H1 (cell line): ENCODE measurements around the gene CCDC138. TPM values are rescaled to one million over a fixed set of nuclear protein-coding genes. Genes with fewer than 3 reads are reported as not detected.

Source experiments
- CTCF ChIA-PET: fragments of 300-600 bp; sonication (Branson Sonifier 250); formaldehyde crosslinking; loops from one replicate; lab custom pipeline; 2021; ENCODE audit not compliant: partially characterized antibody; lab: Charles Lee
- POLR2A ChIA-PET: fragments of 300-600 bp; sonication (Branson Sonifier 250); formaldehyde crosslinking; loops from one replicate; lab custom pipeline; 2021; ENCODE audit warnings: inconsistent platforms; ENCODE audit not compliant: partially characterized antibody; lab: Charles Lee
- DNase-seq, 2 experiments: peaks; one replicate each; pipeline versions ENCODE4 v3.0.0 to v3.0.0-alpha.2; 2010 to 2022; ENCODE audit warnings: low spot score in 2 of 2, low read depth in 1 of 2, mixed read lengths in 1 of 2
- FAIRE-seq: peaks from 2 replicates; lab custom pipeline; 2011; peaks lifted over from hg19 to GRCh38; lab: Jason Lieb, UNC
- H2AFZ ChIP-seq: 2 replicates; pipeline ENCODE4 v1.8.1; 2012; ENCODE audit warnings: low read length, inconsistent platforms
- H2AK5ac ChIP-seq: 2 replicates; pipeline ENCODE4 v1.6.1; 2013; ENCODE audit warnings: low read depth, low read length
- H2BK120ac ChIP-seq: replicated peaks from 2 replicates; pipeline ENCODE3; 2013; ENCODE audit warnings: low read depth, low read length, inconsistent platforms
- H2BK12ac ChIP-seq: 2 replicates; pipeline ENCODE4 v1.6.1; 2013; ENCODE audit warnings: low read depth, low read length
- H2BK15ac ChIP-seq: 2 replicates; pipeline ENCODE4 v1.6.1; 2013; ENCODE audit warnings: low read length
- H2BK20ac ChIP-seq: 2 replicates; pipeline ENCODE4 v1.6.1; 2013; ENCODE audit warnings: low read length
- H2BK5ac ChIP-seq: 2 replicates; pipeline ENCODE4 v1.6.1; 2013; ENCODE audit warnings: low read depth, low read length
- H3K14ac ChIP-seq: 2 replicates; pipeline ENCODE4 v1.6.1; 2013; ENCODE audit warnings: inconsistent platforms; ENCODE audit not compliant: insufficient read length
- H3K18ac ChIP-seq: 2 replicates; pipeline ENCODE4 v1.6.1; 2013; ENCODE audit warnings: low read length; ENCODE audit errors: extremely low read depth
- H3K23ac ChIP-seq: 2 replicates; pipeline ENCODE4 v1.6.1; 2013; ENCODE audit warnings: inconsistent platforms; ENCODE audit not compliant: insufficient read length
- H3K23me2 ChIP-seq: 2 replicates; pipeline ENCODE4 v1.6.1; 2013; ENCODE audit warnings: low read depth, low read length
- H3K27ac ChIP-seq: 2 replicates; pipeline ENCODE4 v1.6.1; 2011; ENCODE audit warnings: low read depth, low read length, inconsistent platforms
- H3K27me3 ChIP-seq, 4 experiments: replicated peaks in 1 of 4; 1 replicate in 1 of 4; 2 replicates in 3 of 4; pipeline versions ENCODE4 v1.6.1 to v1.8.1; 2011 to 2013; ENCODE audit warnings: low read length in 3 of 4, mild to moderate bottlenecking in 3 of 4, inconsistent platforms in 2 of 4, mixed read lengths in 2 of 4, moderate library complexity in 1 of 4; ENCODE audit not compliant: control insufficient read depth in 3 of 4, insufficient read depth in 3 of 4; ENCODE audit errors: extremely low read depth in 1 of 4
- H3K36me3 ChIP-seq, 4 experiments: 2 replicates each; pipeline versions ENCODE4 v1.6.1 to v1.8.1; 2011 to 2013; ENCODE audit warnings: mild to moderate bottlenecking in 4 of 4, low read length in 3 of 4, moderate library complexity in 2 of 4, control low read depth in 1 of 4, inconsistent platforms in 1 of 4; ENCODE audit not compliant: insufficient read depth in 4 of 4, control insufficient read depth in 2 of 4
- H3K4ac ChIP-seq: replicated peaks from 2 replicates; pipeline ENCODE3; 2013; ENCODE audit warnings: low read length, low read depth, mixed read lengths, inconsistent platforms; ENCODE audit not compliant: insufficient read length
- H3K4me1 ChIP-seq, 4 experiments: replicated peaks in 1 of 4; 1 replicate in 1 of 4; 2 replicates in 3 of 4; pipeline versions ENCODE4 v1.6.1 to v1.8.1; 2011 to 2013; ENCODE audit warnings: low read length in 3 of 4, inconsistent platforms in 2 of 4, mixed read lengths in 1 of 4; ENCODE audit not compliant: insufficient read depth in 4 of 4, control insufficient read depth in 3 of 4
- H3K4me2 ChIP-seq, 2 experiments: 2 replicates each; pipeline versions ENCODE4 v1.6.1 to v1.8.1; 2011 to 2013; ENCODE audit warnings: low read depth in 2 of 2, low read length in 2 of 2, control low read depth in 1 of 2, inconsistent platforms in 1 of 2, mild to moderate bottlenecking in 1 of 2; ENCODE audit not compliant: insufficient read depth in 1 of 2
- H3K4me3 ChIP-seq, 4 experiments: fragments of 200-600, 300-600 bp in 1 of 4; sonication (generic), shearing (Covaris generic), sonication (Bioruptor Twin) in 1 of 4; 2 replicates each; pipeline versions ENCODE4 v1.5.1 to v1.8.1; 2011 to 2016; ENCODE audit warnings: low read length in 4 of 4, low read depth in 3 of 4, control low read depth in 2 of 4, inconsistent platforms in 2 of 4, mild to moderate bottlenecking in 2 of 4, mixed read lengths in 1 of 4, moderate library complexity in 1 of 4; ENCODE audit not compliant: insufficient read depth in 2 of 4; ENCODE audit errors: extremely low read depth in 1 of 4
- H3K56ac ChIP-seq: replicated peaks from 2 replicates; pipeline ENCODE3; 2013; ENCODE audit warnings: low read depth, mild to moderate bottlenecking, mixed read lengths, low read length, inconsistent platforms; ENCODE audit not compliant: insufficient read length
- H3K79me1 ChIP-seq: 2 replicates; pipeline ENCODE4 v1.6.1; 2013; ENCODE audit warnings: low read depth, low read length, control low read depth
- H3K79me2 ChIP-seq, 2 experiments: 2 replicates each; pipeline versions ENCODE4 v1.6.1 to v1.8.1; 2012 to 2013; ENCODE audit warnings: low read length in 2 of 2, mild to moderate bottlenecking in 2 of 2, inconsistent platforms in 1 of 2; ENCODE audit not compliant: insufficient read depth in 2 of 2, control insufficient read depth in 1 of 2
- H3K9ac ChIP-seq, 4 experiments: replicated peaks in 1 of 4; 1 replicate in 1 of 4; 2 replicates in 3 of 4; pipeline versions ENCODE4 v1.6.1 to v1.8.1; 2011 to 2013; ENCODE audit warnings: low read depth in 3 of 4, low read length in 3 of 4, control low read depth in 2 of 4, mild to moderate bottlenecking in 2 of 4, moderate library complexity in 2 of 4, inconsistent platforms in 1 of 4; ENCODE audit errors: extremely low read depth in 1 of 4
- H3K9me3 ChIP-seq, 2 experiments: 2 replicates each; pipeline versions ENCODE4 v1.6.1 to v1.8.1; 2012 to 2013; ENCODE audit warnings: mild to moderate bottlenecking in 2 of 2, moderate library complexity in 2 of 2, control low read depth in 1 of 2, inconsistent platforms in 1 of 2, low read depth in 1 of 2, low read length in 1 of 2, mixed read lengths in 1 of 2; ENCODE audit not compliant: insufficient read depth in 2 of 2
- H4K20me1 ChIP-seq, 2 experiments: replicated peaks in 1 of 2; 2 replicates each; pipeline versions ENCODE3 to v1.8.1; 2011 to 2013; ENCODE audit warnings: inconsistent platforms in 2 of 2, low read length in 2 of 2, mild to moderate bottlenecking in 1 of 2; ENCODE audit not compliant: insufficient read depth in 2 of 2, control insufficient read depth in 1 of 2
- H4K5ac ChIP-seq: 2 replicates; pipeline ENCODE4 v1.6.1; 2013; ENCODE audit warnings: low read length, low read depth, mixed read lengths, inconsistent platforms; ENCODE audit not compliant: insufficient read length
- H4K8ac ChIP-seq: 2 replicates; pipeline ENCODE4 v1.8.0; 2013; ENCODE audit warnings: mild to moderate bottlenecking, moderate library complexity, low read length, inconsistent platforms; ENCODE audit not compliant: insufficient read depth; ENCODE audit errors: extremely low read depth
- H4K91ac ChIP-seq: replicated peaks from 2 replicates; pipeline ENCODE3; 2013; ENCODE audit warnings: low read length, mixed read lengths, inconsistent platforms; ENCODE audit not compliant: insufficient read length
- CBX5 ChIP-seq: fragments of 300-800, 300-1000 bp; sonication (generic); IDR thresholded peaks from 2 replicates; pipeline ENCODE4 v1.7.1; 2016; ENCODE audit warnings: antibody characterized with exemption, low read length, low read depth
- CREB1 ChIP-seq: IDR thresholded peaks from 2 replicates; pipeline ENCODE4 v1.6.1; 2012; ENCODE audit warnings: inconsistent platforms
- EP300 ChIP-seq, 2 experiments: IDR thresholded peaks; 1 replicate in 1 of 2; 2 replicates in 1 of 2; pipeline ENCODE4 v1.6.1; 2011 to 2012; ENCODE audit warnings: low read depth in 2 of 2, low read length in 2 of 2, mild to moderate bottlenecking in 2 of 2, borderline replicate concordance in 1 of 2, inconsistent platforms in 1 of 2, moderate library complexity in 1 of 2
- GABPA ChIP-seq: IDR thresholded peaks from 2 replicates; pipeline ENCODE4 v1.6.1; 2011; ENCODE audit warnings: mild to moderate bottlenecking, low read length, moderate library complexity, borderline replicate concordance; ENCODE audit not compliant: insufficient read depth
- TAF1 ChIP-seq: IDR thresholded peaks from 2 replicates; pipeline ENCODE4 v1.6.1; 2011; ENCODE audit warnings: mild to moderate bottlenecking, low read depth, low read length
- TAF7 ChIP-seq: optimal IDR thresholded peaks from 2 replicates; pipeline ENCODE3; 2011; ENCODE audit warnings: low read depth, mild to moderate bottlenecking, inconsistent platforms, low read length, moderate library complexity, borderline replicate concordance
- ZNF274 ChIP-seq: IDR thresholded peaks from 2 replicates; pipeline ENCODE4 v1.7.0; 2012; ENCODE audit warnings: low read length, borderline replicate concordance; ENCODE audit errors: extremely low read depth
- polyA plus RNA-seq, 7 experiments: library from polyadenylated mRNA; depleted of rRNA in 3 of 7; stranded (reverse) in 5 of 7; unstranded in 2 of 7; fragments of >200 nt in 5 of 7; fragments of 200-250 nt in 2 of 7; gene quantifications; 1 replicate in 5 of 7; 2 replicates in 1 of 7; 4 replicates in 1 of 7; pipeline versions ENCODE4 v1.2.1 to v1.2.3, GENCODE V29; 2011 to 2013; ENCODE audit warnings: missing spikeins in 2 of 7, mixed read lengths in 2 of 7
- total RNA-seq: library from RNA; stranded (reverse); fragmentation: NEBNext Ultra II Directional; extraction: Animal tissue kit (Norgen Biotek cat#: 25700); gene quantifications from 2 replicates; pipeline ENCODE4 v1.2.1, GENCODE V29; 2021
- TF ChIP-seq, protein P1 (sequence below): IDR thresholded peaks from 2 replicates; pipeline ENCODE4 v1.6.1; 2011; ENCODE audit warnings: low read depth, mild to moderate bottlenecking, low read length; ENCODE audit not compliant: insufficient read depth

The CCDC138 gene
- total and polyA plus RNA-seq, 2 of the 8 experiments (the other 6 are each of a cell fraction or from before 2014, with no cell fraction given), result 8.3 to 29.8 TPM

DNA sequence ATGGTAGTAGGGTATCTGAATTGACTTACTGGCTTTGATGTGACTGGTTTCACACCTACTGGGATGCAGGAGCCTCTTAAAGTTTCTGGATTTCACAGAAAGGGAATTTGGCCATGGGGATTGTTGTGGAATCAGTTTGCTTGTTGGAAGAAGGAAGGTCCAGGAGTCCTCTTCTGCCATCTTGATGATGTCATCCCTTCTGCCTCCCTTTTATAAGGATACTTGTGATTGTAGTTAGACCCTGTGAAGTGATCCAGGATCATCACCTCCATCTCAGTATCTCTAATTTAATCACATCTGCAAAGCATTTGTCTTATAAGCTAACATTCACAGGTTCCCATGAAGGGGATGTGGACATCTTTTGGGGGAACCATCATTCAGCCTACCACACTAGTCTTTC lies 79.5 kb downstream of the CCDC138 start:
- no peak overlapping the region for H3K4me2 ChIP-seq
- no peaks in the 10 kb centered on the region for H4K20me1 ChIP-seq
- H3K23me2 ChIP-seq, result no peaks in the 10 kb centered on the region
- POLR2A ChIA-PET, result no interaction called here
- no peaks in the 10 kb centered on the region for H3K27me3 ChIP-seq
- no peak overlapping the region for H3K14ac ChIP-seq
- FAIRE-seq (no peak), DNase-seq (no peak)
- no peak overlapping the region for H3K27ac ChIP-seq
- H2BK12ac ChIP-seq, result no peak overlapping the region
- no peak overlapping the region for H3K23ac ChIP-seq
- H3K4me3 ChIP-seq, result no peak overlapping the region
- H3K4me1 ChIP-seq, result no peaks in the 10 kb centered on the region
- no peak overlapping the region for H3K56ac ChIP-seq
- H2BK5ac ChIP-seq, result no peak overlapping the region
- H3K79me1 ChIP-seq, result no peaks in the 10 kb centered on the region
- H4K5ac ChIP-seq, result no peak overlapping the region
- H2BK15ac ChIP-seq, result no peak overlapping the region
- no peak overlapping the region for H4K8ac ChIP-seq
- H3K36me3 ChIP-seq, result peaks cover 0 to 7% (median 3%) of the 10 kb centered on the region in 4 experiments; a peak in 5 of 8 replicates
- no peak overlapping the region for H3K4ac ChIP-seq
- TF ChIP-seq, protein P1, sequence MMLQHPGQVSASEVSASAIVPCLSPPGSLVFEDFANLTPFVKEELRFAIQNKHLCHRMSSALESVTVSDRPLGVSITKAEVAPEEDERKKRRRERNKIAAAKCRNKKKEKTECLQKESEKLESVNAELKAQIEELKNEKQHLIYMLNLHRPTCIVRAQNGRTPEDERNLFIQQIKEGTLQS, result no peak
- TF ChIP-seq TAF7, result no peak
- no peak for TF ChIP-seq ZNF274
- TF ChIP-seq TAF1, result no peak
- TF ChIP-seq CREB1, result no peak
- TF ChIP-seq GABPA, result no peak
- no peak for TF ChIP-seq CBX5
- TF ChIP-seq EP300 (IDR thresholded peaks at IDR 0.05; ENCODE audit: borderline replicate concordance in 1 of 2, low read depth in 2 of 2, low read length in 2 of 2), result no peak
- H3K9ac ChIP-seq, result no peak overlapping the region
- no peak overlapping the region for H2AFZ ChIP-seq
- no peak overlapping the region for H3K18ac ChIP-seq
- H4K91ac ChIP-seq, result no peak overlapping the region
- no peak overlapping the region for H2AK5ac ChIP-seq
- no peaks in the 10 kb centered on the region for H3K9me3 ChIP-seq
- H3K79me2 ChIP-seq, result no peaks in the 10 kb centered on the region
- H2BK20ac ChIP-seq, result no peak overlapping the region
- CTCF ChIA-PET, result interaction anchor here (0.6 to 1.5 kb wide), 3 partner anchors 10 to 56 kb away, joined by 3 to 4 read pairs (median 3); no protein-coding TSS in a partner anchor
- H2BK120ac ChIP-seq, result no peak overlapping the region
